Tibial nerve (tissue), 4 donors: ENCODE data around the gene CCL23. TPM values are rescaled to one million over a fixed set of nuclear protein-coding genes. Genes with fewer than 3 reads are reported as not detected.
A peak's percentile ranks its signal among the peaks of the same experiment; 100 is the strongest.

ENCODE experiments used
- DNase-seq, 2 donors: peaks; one replicate each; pipeline ENCODE4 v3.0.0-alpha.2; 2019; ENCODE audit warnings: low spot score in 2 of 2
- H3K27ac ChIP-seq, 4 donors: fragments of 200-600 bp; sonication (generic) in 3 of 4; one replicate each; pipeline ENCODE4 v1.5.1; 2017 to 2019; ENCODE audit warnings: mild to moderate bottlenecking in 1 of 4
- H3K27me3 ChIP-seq, 2 donors: fragments of 200-600 bp; sonication (generic) in 1 of 2; one replicate each; pipeline versions ENCODE4 v1.5.1 to v1.6.0; 2017 to 2019
- H3K36me3 ChIP-seq, 3 donors: fragments of 200-600 bp; sonication (generic); one replicate each; pipeline ENCODE4 v1.5.1; 2018 to 2019
- H3K4me1 ChIP-seq, 4 donors: fragments of 200-600 bp; sonication (generic) in 3 of 4; one replicate each; pipeline ENCODE4 v1.5.1; 2017 to 2019
- H3K4me3 ChIP-seq, 4 donors: fragments of 200-600 bp; sonication (generic) in 3 of 4; one replicate each; pipeline ENCODE4 v1.5.1; 2017 to 2019; ENCODE audit warnings: mild to moderate bottlenecking in 1 of 4, moderate library complexity in 1 of 4
- H3K9me3 ChIP-seq, 4 donors: fragments of 200-600 bp; sonication (generic) in 3 of 4; one replicate each; pipeline ENCODE4 v1.5.1; 2017 to 2019
- EP300 ChIP-seq, 2 donors: sonication (generic); formaldehyde crosslinking; IDR thresholded peaks; one replicate each; pipeline ENCODE4 v1.6.1; 2017; ENCODE audit warnings: antibody characterized with exemption in 2 of 2, mild to moderate bottlenecking in 1 of 2
- POLR2A ChIP-seq, 2 donors: fragments of 450-650 bp; IDR thresholded peaks; one replicate each; pipeline ENCODE4 v1.6.1; 2017; ENCODE audit warnings: antibody characterized with exemption in 2 of 2, mild to moderate bottlenecking in 2 of 2, moderate library complexity in 2 of 2
- WGBS, 2 donors: methylation state at CpG; one replicate each; pipeline ENCODE4 v1.1.5; 2018; 5-methylcytosine and 5-hydroxymethylcytosine counted together
- total RNA-seq, 4 donors: library from RNA; depleted of rRNA; stranded (reverse); fragments of >200 nt; gene quantifications; one replicate each; pipeline ENCODE4 v1.1.0, GENCODE V29; 2016
- TF ChIP-seq, protein P1 (sequence below), 5 experiments: fragments of 200-600 bp in 3 of 5; fragments of 450-650 bp in 2 of 5; sonication (generic) in 3 of 5; IDR thresholded peaks; one replicate each; pipeline ENCODE4 v1.5.1; 2016 to 2019; ENCODE audit warnings: antibody characterized with exemption in 5 of 5, mild to moderate bottlenecking in 3 of 5, moderate library complexity in 2 of 5

The CCL23 gene
- total RNA-seq, 4 donors from 2014 or later = 3.1 to 36.9 (median 15.9) TPM

DNA sequence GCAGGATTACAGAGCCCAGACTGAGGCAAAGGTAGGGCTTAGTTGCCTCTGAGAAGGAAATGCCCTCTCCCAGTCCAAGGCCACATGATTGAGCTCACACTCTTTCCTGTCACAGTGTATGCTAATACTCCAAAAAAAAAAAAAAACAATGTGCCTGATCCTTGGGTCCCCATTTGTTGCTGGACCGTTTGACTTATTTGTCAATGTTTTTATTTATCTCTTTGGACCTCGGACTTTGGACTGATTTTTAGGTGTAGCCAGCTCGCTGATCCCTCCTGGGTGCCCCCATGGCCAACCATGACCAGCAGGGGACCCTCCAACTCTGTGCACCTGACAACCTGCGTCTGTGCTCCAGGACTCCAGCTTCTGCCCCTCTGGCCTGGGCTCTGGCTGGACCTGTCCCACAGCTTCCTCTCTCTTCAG, 35.9 kb downstream of the CCL23 start:
- no peaks in the 10 kb centered on the region for H3K4me1 ChIP-seq
- H3K36me3 ChIP-seq = no peaks in the 10 kb centered on the region
- no peak overlapping the region for H3K27ac ChIP-seq
- WGBS, 2 donors = 69 to 82% methylated on average over 4 of the region's 4 CpGs
- TF ChIP-seq EP300 (IDR thresholded peaks at IDR 0.05) = no peak
- TF ChIP-seq, protein P1, sequence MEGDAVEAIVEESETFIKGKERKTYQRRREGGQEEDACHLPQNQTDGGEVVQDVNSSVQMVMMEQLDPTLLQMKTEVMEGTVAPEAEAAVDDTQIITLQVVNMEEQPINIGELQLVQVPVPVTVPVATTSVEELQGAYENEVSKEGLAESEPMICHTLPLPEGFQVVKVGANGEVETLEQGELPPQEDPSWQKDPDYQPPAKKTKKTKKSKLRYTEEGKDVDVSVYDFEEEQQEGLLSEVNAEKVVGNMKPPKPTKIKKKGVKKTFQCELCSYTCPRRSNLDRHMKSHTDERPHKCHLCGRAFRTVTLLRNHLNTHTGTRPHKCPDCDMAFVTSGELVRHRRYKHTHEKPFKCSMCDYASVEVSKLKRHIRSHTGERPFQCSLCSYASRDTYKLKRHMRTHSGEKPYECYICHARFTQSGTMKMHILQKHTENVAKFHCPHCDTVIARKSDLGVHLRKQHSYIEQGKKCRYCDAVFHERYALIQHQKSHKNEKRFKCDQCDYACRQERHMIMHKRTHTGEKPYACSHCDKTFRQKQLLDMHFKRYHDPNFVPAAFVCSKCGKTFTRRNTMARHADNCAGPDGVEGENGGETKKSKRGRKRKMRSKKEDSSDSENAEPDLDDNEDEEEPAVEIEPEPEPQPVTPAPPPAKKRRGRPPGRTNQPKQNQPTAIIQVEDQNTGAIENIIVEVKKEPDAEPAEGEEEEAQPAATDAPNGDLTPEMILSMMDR (IDR thresholded peaks at IDR 0.05) = no peak
- TF ChIP-seq POLR2A (IDR thresholded peaks at IDR 0.05) = no peak
- DNase-seq = no peak
- no peaks in the 10 kb centered on the region for H3K27me3 ChIP-seq
- no peaks in the 10 kb centered on the region for H3K9me3 ChIP-seq
- no peak overlapping the region for H3K4me3 ChIP-seq

DNA sequence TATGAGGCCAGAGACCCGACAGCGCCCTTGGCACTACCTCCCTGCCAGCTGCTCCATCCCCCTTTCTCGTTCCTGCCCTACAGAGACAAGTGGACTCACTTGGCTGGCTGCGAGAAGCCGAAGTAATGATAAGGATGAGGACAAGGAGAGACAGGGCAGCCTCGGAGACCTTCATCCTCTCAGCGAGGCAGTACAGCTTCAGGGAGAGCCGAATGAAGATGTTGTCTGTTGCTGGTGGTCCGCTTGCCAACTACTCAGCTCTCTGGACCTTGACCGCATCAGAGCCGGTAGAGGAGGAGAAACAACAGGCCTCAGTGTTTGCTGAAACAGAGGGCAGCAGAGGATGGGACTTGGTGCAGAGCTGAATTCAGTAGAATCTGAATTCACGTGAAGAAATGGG, 36.5 kb downstream of the CCL23 start, which contains the start of gene CCL16:
Gene CCL16, minus strand, starts transcription at position 252 of the 400 bp plus-strand sequence. Its CDS starts 77 bp downstream, at position 175.
- Histone ChIP-seq H3K9me3 (no peaks in the 10 kb centered on the region), H3K36me3 (no peaks in the 10 kb centered on the region), H3K4me3 (no peak within 1 kb of the TSS), H3K4me1 (no peaks in the 10 kb centered on the region), H3K27ac (no peak within 1 kb of the TSS), H3K27me3 (no peaks in the 10 kb centered on the region)
- 85 to 89% methylated on average over 12 of the region's 12 CpGs for WGBS, 2 donors
- no peak for TF ChIP-seq POLR2A (IDR thresholded peaks at IDR 0.05)
- no peak for TF ChIP-seq EP300 (IDR thresholded peaks at IDR 0.05)
- TF ChIP-seq, protein P1 (IDR thresholded peaks at IDR 0.05) = no peak
- no peak for DNase-seq

DNA sequence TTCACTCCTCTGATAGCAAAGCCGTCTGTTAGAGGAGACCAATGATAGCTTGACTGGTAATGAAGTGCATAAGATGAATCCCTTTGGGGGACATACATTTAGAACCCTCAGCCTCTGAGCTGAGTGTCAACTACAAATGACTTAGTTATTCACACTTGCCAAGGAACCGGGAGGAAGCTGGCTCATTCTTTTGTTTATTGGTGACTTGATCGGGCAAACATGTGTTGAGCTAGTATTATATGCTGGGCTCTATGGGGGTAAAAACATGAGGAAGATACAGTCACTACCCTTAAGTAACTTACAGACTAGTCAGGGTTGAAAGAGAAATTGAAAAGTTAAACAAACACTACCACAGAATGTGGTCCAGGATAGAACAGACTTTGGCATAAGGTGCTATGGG, 39.4 kb downstream of the CCL23 start:
- no peak for DNase-seq

DNA sequence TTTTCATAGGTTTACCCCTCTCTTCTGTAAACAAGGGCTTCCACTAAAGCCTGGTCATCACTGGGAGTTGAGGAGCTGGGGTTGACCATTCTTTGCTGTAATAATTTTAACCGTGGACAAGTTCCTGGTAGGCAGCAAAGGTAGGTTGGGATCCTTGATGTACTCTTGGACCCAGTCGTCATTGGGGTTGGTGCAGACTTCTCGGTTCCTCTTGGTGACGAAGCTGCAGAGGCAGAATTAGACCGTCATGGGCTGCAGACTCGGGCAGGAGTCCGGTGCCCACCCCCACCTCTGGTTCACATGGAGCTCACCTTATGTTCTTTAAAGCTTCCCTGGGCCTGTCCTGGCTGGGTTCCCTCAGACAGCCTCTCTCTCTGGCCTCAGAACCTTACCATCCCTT, 40.3 kb downstream of the CCL23 start:
- Histone ChIP-seq H3K27ac (no peak overlapping the region), H3K4me3 (no peak overlapping the region), H3K9me3 (no peaks in the 10 kb centered on the region), H3K4me1 (peaks cover 0 to 13% (median 2%) of the 10 kb centered on the region in 4 donors), H3K27me3 (no peaks in the 10 kb centered on the region), H3K36me3 (no peaks in the 10 kb centered on the region)
- DNase-seq = no peak
- no peak for TF ChIP-seq EP300 (IDR thresholded peaks at IDR 0.05)
- no peak for TF ChIP-seq POLR2A (IDR thresholded peaks at IDR 0.05)
- TF ChIP-seq, protein P1 (IDR thresholded peaks at IDR 0.05) = no peak
- WGBS, 2 donors = 93 to 97% methylated on average over 7 of the region's 7 CpGs

More for the DNA sequence above, 39.4 kb downstream of the CCL23 start:
- peaks cover 0 to 5% (median 2%) of the 10 kb centered on the region in 4 donors for H3K4me1 ChIP-seq
- no peaks in the 10 kb centered on the region for H3K9me3 ChIP-seq
- no peak for TF ChIP-seq EP300 (IDR thresholded peaks at IDR 0.05)
- no peak for TF ChIP-seq POLR2A (IDR thresholded peaks at IDR 0.05)
- TF ChIP-seq, protein P1 (IDR thresholded peaks at IDR 0.05) = no peak
- H3K4me3 ChIP-seq = no peak overlapping the region
- 74 to 86% methylated on average over 3 of the region's 3 CpGs for WGBS, 2 donors
- H3K27me3 ChIP-seq = no peaks in the 10 kb centered on the region
- H3K36me3 ChIP-seq = no peaks in the 10 kb centered on the region
- H3K27ac ChIP-seq = no peak overlapping the region

DNA sequence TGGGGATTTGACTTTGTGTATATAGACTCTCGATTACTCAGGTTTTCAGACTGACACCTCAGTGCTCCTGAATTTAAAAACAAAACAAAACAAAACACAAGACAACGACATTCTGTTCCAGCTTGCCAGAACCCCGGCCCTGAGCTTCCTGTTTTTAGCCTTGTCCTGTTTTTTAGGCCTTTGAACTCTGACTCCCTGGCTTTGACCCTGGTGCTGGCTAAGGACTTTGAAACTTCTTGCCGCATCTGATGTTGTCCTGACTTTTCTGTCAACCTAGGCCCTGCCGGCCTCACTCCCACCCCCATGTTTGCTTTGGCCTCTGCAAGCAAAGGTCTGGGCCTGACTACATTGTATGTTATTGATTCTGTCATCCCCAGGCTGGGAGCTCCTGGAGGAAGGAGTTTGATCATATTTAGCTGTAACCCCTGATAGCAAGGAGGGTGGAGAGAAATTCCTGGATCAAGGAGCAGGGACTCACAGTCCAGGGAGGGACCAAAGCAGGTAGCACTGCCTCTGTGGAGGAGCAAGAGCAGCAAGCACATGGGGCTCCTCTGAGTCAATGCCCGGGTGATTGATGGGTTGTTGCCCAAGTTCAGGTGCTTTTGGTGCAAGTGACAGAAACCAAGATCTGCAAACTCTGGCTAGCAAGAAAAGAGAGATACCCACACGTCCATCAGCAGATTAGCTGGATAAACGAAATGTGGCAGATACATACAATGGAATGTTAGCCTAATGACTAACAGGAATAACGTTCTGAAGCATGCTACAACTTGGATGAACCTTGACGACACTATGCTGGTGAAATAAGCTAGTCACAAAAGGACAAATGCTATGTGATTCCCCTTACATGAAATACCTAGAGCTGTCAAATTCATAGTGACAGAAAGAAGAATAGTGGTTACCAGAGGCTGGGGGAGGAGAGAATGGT, 44.2 kb downstream of the CCL23 start:
- DNase-seq = no peak
- no peak for TF ChIP-seq POLR2A (IDR thresholded peaks at IDR 0.05)
- TF ChIP-seq EP300 (IDR thresholded peaks at IDR 0.05) = no peak
- TF ChIP-seq, protein P1 (IDR thresholded peaks at IDR 0.05) = no peak
- H3K27ac ChIP-seq = peak overlapping the region in 1 of 4 donors; percentile 14
- peaks cover 0 to 17% (median 2%) of the 10 kb centered on the region in 4 donors for H3K4me1 ChIP-seq
- no peaks in the 10 kb centered on the region for H3K36me3 ChIP-seq
- 44 to 46% methylated on average over 10 of the region's 10 CpGs for WGBS, 2 donors
- H3K27me3 ChIP-seq = no peaks in the 10 kb centered on the region
- H3K9me3 ChIP-seq = no peaks in the 10 kb centered on the region
- no peak overlapping the region for H3K4me3 ChIP-seq
